CD14-positive monocyte (primary cell): ENCODE results near the gene RAMACL. TPM values are rescaled to one million over a fixed set of nuclear protein-coding genes. Genes with fewer than 3 reads are reported as not detected.
A peak's percentile ranks its signal among the peaks of the same experiment; 100 is the strongest.

Experiments
- DNase-seq, 3 donors: peaks; one replicate each; pipeline ENCODE4 v3.0.0-alpha.2; 2011 to 2022
- H2AFZ ChIP-seq: 2 replicates; pipeline ENCODE4 v1.6.0; 2012; ENCODE audit warnings: mild to moderate bottlenecking, low read depth, low read length, inconsistent platforms; ENCODE audit not compliant: insufficient read depth, poor library complexity, severe bottlenecking
- H3K27ac ChIP-seq, 2 donors: 1 replicate in 1 of 2; 2 replicates in 1 of 2; pipeline ENCODE4 v1.5.1; 2012 to 2013; ENCODE audit warnings: low read length in 2 of 2, control low read depth in 1 of 2, inconsistent platforms in 1 of 2, low read depth in 1 of 2, mild to moderate bottlenecking in 1 of 2
- H3K27me3 ChIP-seq, 2 donors: one replicate each; pipeline versions ENCODE4 v1.6.0 to v1.6.1; 2011 to 2013; ENCODE audit warnings: low read length in 2 of 2; ENCODE audit not compliant: control insufficient read depth in 2 of 2, insufficient read depth in 2 of 2
- H3K36me3 ChIP-seq, 2 donors: replicated peaks in 1 of 2; 1 replicate in 1 of 2; 2 replicates in 1 of 2; pipeline versions ENCODE4 v1.5.1 to v1.6.1; 2012 to 2013; ENCODE audit warnings: low read length in 2 of 2, control low read depth in 1 of 2, inconsistent platforms in 1 of 2, mild to moderate bottlenecking in 1 of 2; ENCODE audit not compliant: insufficient read depth in 2 of 2, control insufficient read depth in 1 of 2
- H3K4me1 ChIP-seq, 2 donors: 1 replicate in 1 of 2; 2 replicates in 1 of 2; pipeline versions ENCODE4 v1.5.1 to v1.6.1; 2012 to 2013; ENCODE audit warnings: low read length in 2 of 2, control low read depth in 1 of 2, inconsistent platforms in 1 of 2, mild to moderate bottlenecking in 1 of 2, moderate library complexity in 1 of 2; ENCODE audit not compliant: insufficient read depth in 2 of 2, control insufficient read depth in 1 of 2
- H3K4me2 ChIP-seq: replicated peaks from 2 replicates; pipeline ENCODE3; 2012; ENCODE audit warnings: low read length, moderate library complexity, mild to moderate bottlenecking; ENCODE audit not compliant: poor library complexity, severe bottlenecking; ENCODE audit errors: extremely low read depth
- H3K4me3 ChIP-seq, 3 experiments: fragments of 200-600 bp in 1 of 3; sonication (generic) in 1 of 3; replicated peaks in 1 of 3; 1 replicate in 2 of 3; 2 replicates in 1 of 3; pipeline ENCODE4 v1.5.1; 2011 to 2013; ENCODE audit warnings: low read length in 3 of 3, mild to moderate bottlenecking in 3 of 3, control low read depth in 2 of 3, low read depth in 2 of 3, inconsistent platforms in 1 of 3, moderate library complexity in 1 of 3
- H3K79me2 ChIP-seq: 2 replicates; pipeline ENCODE4 v1.6.0; 2012; ENCODE audit warnings: mild to moderate bottlenecking, control low read depth, inconsistent platforms, low read length, moderate library complexity; ENCODE audit not compliant: insufficient read depth
- H3K9ac ChIP-seq: 2 replicates; pipeline ENCODE4 v1.6.0; 2017; ENCODE audit warnings: low read length, mild to moderate bottlenecking; ENCODE audit not compliant: insufficient read depth, poor library complexity, severe bottlenecking
- H3K9me3 ChIP-seq, 2 donors: replicated peaks in 1 of 2; 1 replicate in 1 of 2; 2 replicates in 1 of 2; pipeline versions ENCODE4 v1.5.1 to v1.6.1; 2012 to 2013; ENCODE audit warnings: low read length in 2 of 2, control low read depth in 1 of 2; ENCODE audit not compliant: control insufficient read depth in 1 of 2, insufficient read depth in 1 of 2
- H4K20me1 ChIP-seq: 2 replicates; pipeline ENCODE4 v1.6.0; 2012; ENCODE audit warnings: mild to moderate bottlenecking, low read length, control low read depth, moderate library complexity; ENCODE audit not compliant: insufficient read depth
- H3K27ac Mint-ChIP-seq, 7 donors: one replicate each; pipeline ENCODE4 v1.8.0; 2020; ENCODE audit warnings: mild to moderate bottlenecking in 7 of 7, mixed read lengths in 7 of 7, moderate library complexity in 6 of 7, inconsistent platforms in 2 of 7
- H3K27me3 Mint-ChIP-seq, 3 donors: one replicate each; pipeline ENCODE4 v1.8.0; 2021 to 2022; ENCODE audit warnings: low read depth in 3 of 3, mild to moderate bottlenecking in 3 of 3, mixed read lengths in 3 of 3, moderate library complexity in 3 of 3, inconsistent platforms in 1 of 3
- H3K36me3 Mint-ChIP-seq, 2 donors: one replicate each; pipeline ENCODE4 v1.8.0; 2020; ENCODE audit warnings: mixed read lengths in 2 of 2, inconsistent platforms in 1 of 2, mild to moderate bottlenecking in 1 of 2
- H3K4me1 Mint-ChIP-seq: one replicate; pipeline ENCODE4 v1.8.0; 2020; ENCODE audit warnings: mild to moderate bottlenecking, mixed read lengths
- H3K4me3 Mint-ChIP-seq, 2 donors: one replicate each; pipeline ENCODE4 v1.8.0; 2020; ENCODE audit warnings: mild to moderate bottlenecking in 2 of 2, mixed read lengths in 2 of 2, moderate library complexity in 1 of 2
- H3K9me3 Mint-ChIP-seq, 7 donors: one replicate each; pipeline ENCODE4 v1.8.0; 2020 to 2022; ENCODE audit warnings: mixed read lengths in 7 of 7, mild to moderate bottlenecking in 6 of 7, moderate library complexity in 6 of 7, inconsistent platforms in 2 of 7
- WGBS: methylation state at CpG from one replicate; pipeline ENCODE4 v1.1.5; 2013; ENCODE audit warnings: missing lambda C conversion rate; ENCODE audit not compliant: insufficient coverage; 5-methylcytosine and 5-hydroxymethylcytosine counted together
- intact Hi-C, 2 donors: fragments of 100-400 bp; cut with micrococcal nuclease; formaldehyde crosslinking; loops; one replicate each; pipeline versions ENCODE4 v1.15.0 to v1.15.1; 2023
- polyA plus RNA-seq, 3 donors: library from polyadenylated mRNA; depleted of rRNA in 1 of 3; unstranded in 2 of 3; stranded (reverse) in 1 of 3; fragments of 300-500 nt in 2 of 3; fragments of >200 nt in 1 of 3; fragmentation: Illumina TruSeq in 2 of 3; gene quantifications; 1 replicate in 2 of 3; 2 replicates in 1 of 3; pipeline ENCODE4 v1.2.3, GENCODE V29; 2012 to 2021
- TF ChIP-seq, protein P1 (sequence below): fragments of 200-600 bp; IDR thresholded peaks from one replicate; pipeline ENCODE4 v1.8.0; 2022; ENCODE audit warnings: antibody characterized with exemption, mild to moderate bottlenecking

The RAMACL gene
- polyA plus RNA-seq, 3 donors = 0.05 to 0.33 (median 0.11) TPM

DNA sequence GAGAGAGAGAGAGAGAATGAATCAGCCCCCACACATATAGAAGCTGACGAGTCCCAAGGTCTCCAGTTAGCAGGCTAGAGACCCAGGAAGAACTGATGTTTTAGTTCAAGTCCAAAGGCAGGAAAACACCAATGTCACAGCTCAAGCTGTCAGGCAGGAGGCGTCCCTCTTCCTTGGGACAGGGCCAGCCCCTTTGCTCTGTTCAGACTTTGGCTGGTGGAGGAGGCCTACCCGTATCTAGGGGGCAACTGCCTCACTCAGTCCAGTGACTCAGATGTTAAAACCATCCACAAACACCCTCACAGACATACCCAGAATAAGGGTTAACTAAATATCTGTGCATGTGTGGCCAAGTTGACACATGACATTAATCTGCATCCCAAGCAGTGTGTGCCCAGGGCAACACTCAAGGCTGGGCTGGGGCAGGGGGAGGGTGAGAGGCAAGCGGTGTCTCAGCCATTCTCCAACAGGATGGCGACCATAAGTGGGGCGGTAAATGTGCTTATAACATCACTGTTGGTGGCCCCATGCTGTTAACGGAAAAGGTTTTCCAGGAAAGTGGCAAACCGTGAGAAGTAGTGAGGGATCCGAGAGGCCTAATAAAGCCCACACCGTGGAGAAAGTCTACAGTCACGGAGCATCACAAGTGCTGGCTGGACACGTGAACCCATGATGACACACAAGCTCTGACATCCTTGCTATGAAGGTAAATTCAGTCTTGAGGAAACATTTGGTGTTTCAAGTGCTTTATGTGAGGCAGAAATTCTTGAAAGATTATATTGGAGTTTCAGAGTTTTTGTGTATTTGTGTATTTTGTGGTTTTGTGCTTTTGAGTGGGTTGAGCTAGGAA, 28.1 kb downstream of the RAMACL start:
- H3K79me2 ChIP-seq = no peaks in the 10 kb centered on the region
- H2AFZ ChIP-seq = no peak overlapping the region
- no peaks in the 10 kb centered on the region for H3K36me3 ChIP-seq
- H3K4me1 ChIP-seq = peaks cover 7 to 8% of the 10 kb centered on the region in 2 donors
- H3K36me3 Mint-ChIP-seq = no peaks in the 10 kb centered on the region
- no peak overlapping the region for H3K4me3 ChIP-seq
- no peak overlapping the region for H3K4me2 ChIP-seq
- TF ChIP-seq, protein P1, sequence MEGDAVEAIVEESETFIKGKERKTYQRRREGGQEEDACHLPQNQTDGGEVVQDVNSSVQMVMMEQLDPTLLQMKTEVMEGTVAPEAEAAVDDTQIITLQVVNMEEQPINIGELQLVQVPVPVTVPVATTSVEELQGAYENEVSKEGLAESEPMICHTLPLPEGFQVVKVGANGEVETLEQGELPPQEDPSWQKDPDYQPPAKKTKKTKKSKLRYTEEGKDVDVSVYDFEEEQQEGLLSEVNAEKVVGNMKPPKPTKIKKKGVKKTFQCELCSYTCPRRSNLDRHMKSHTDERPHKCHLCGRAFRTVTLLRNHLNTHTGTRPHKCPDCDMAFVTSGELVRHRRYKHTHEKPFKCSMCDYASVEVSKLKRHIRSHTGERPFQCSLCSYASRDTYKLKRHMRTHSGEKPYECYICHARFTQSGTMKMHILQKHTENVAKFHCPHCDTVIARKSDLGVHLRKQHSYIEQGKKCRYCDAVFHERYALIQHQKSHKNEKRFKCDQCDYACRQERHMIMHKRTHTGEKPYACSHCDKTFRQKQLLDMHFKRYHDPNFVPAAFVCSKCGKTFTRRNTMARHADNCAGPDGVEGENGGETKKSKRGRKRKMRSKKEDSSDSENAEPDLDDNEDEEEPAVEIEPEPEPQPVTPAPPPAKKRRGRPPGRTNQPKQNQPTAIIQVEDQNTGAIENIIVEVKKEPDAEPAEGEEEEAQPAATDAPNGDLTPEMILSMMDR = no peak
- no peak overlapping the region for H3K4me3 Mint-ChIP-seq
- no peaks in the 10 kb centered on the region for H3K9me3 ChIP-seq
- intact Hi-C loops = no loop called here
- H3K9ac ChIP-seq = no peak overlapping the region
- no peaks in the 10 kb centered on the region for H4K20me1 ChIP-seq
- peaks cover 5 to 12% (median 8%) of the 10 kb centered on the region in 3 donors for H3K27me3 Mint-ChIP-seq
- peaks cover 0 to 6% (median 0%) of the 10 kb centered on the region in 7 donors for H3K9me3 Mint-ChIP-seq
- H3K27me3 ChIP-seq = no peaks in the 10 kb centered on the region
- no peak overlapping the region for H3K27ac Mint-ChIP-seq
- WGBS = 97% methylated on average over 10 of the region's 12 CpGs
- no peak overlapping the region for H3K27ac ChIP-seq
- no peak for DNase-seq
- H3K4me1 Mint-ChIP-seq = peaks cover 12% of the 10 kb centered on the region

DNA sequence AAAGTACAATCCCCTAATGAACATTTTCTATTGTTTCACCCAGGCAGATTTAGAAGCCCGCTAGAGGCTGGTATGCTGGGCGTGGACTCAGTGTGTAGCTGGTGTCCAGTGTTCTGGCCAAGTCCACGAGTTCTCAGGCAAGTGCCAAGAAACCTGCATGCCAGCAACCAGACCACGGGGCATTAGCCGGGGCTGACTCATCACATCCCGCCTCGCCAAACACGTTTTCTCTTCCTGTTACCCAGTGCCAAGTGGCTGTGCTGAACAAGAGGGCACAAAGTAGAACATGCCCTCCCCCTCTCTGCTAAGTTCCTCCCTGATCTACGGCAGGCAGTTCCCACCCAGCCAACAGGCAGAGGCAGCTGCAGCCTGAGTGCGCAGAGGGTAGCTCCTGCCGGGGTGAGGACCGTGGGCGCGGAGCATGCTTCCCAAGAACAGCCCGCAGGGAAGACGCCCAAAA, 29.6 kb downstream of the RAMACL start:
- H3K27me3 Mint-ChIP-seq = peaks cover 0 to 4% (median 3%) of the 10 kb centered on the region in 3 donors
- Histone ChIP-seq H3K27me3 (no peaks in the 10 kb centered on the region), H3K9ac (peak overlapping the region; percentile 2), H3K4me3 (no peak overlapping the region), H3K79me2 (no peaks in the 10 kb centered on the region), H3K9me3 (no peaks in the 10 kb centered on the region), H2AFZ (peak overlapping the region; percentile 46), H3K4me1 (peaks cover 7 to 8% of the 10 kb centered on the region in 2 donors), H3K27ac (no peak overlapping the region), H4K20me1 (no peaks in the 10 kb centered on the region), H3K4me2 (peak overlapping the region; percentile 45), H3K36me3 (no peaks in the 10 kb centered on the region)
- TF ChIP-seq, protein P1 = no peak
- H3K4me1 Mint-ChIP-seq = peaks cover 12% of the 10 kb centered on the region
- intact Hi-C loops = no loop called here
- peaks cover 0 to 9% (median 0%) of the 10 kb centered on the region in 7 donors for H3K9me3 Mint-ChIP-seq
- DNase-seq = peak; percentile 44 to 72 (median 62)
- 17% methylated on average over 15 of the region's 16 CpGs for WGBS
- H3K36me3 Mint-ChIP-seq = no peaks in the 10 kb centered on the region
- H3K4me3 Mint-ChIP-seq = peak overlapping the region in 1 of 2 donors; percentile 72
- H3K27ac Mint-ChIP-seq = peak overlapping the region in 1 of 7 donors; percentile 24
